ENCODE measurements around the gene MAP4. TPM values are rescaled to one million over a fixed set of nuclear protein-coding genes. Genes with fewer than 3 reads are reported as not detected.
"Not testable (repeated sequence)": the region's sequence is repeated elsewhere in the genome, so short reads cannot be mapped to it uniquely, and the experiment has no call there.

The MAP4 gene
- total RNA-seq, 4 donors from 2014 or later = 214 to 351 (median 231) TPM

DNA sequence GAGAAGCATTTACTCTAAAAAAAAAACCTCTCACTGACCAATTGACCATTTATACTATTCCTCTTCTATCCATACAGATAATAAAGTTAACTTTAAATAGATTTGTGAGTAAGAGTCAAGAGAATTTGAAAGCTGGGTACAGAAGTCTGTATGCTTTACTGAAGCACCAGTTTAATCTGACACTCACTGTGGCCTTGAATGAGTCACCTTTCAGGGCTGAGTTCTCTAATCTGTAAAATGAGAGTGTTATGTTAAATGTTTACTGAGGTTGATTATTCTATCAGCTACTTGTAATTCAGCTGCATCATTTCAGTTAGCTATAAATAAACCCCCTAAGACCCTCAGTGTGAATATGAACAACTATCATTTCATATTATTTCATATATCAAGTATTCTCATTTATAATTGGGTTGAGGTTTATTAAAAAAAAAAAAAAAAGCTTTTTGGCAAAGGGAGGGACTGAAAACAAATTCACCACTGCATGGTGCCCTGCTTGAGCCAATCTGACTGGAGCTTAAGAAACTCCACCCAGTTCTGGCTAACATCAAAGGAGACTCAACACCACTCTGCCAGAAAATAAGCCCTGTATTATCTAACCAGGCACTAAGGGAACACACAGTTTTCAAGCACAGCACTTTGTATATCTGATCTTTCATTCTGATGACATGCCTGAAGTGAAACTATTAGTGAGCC is 2.8 kb downstream of the MAP4 start:
- no peaks in the 10 kb centered on the region for H3K27me3 ChIP-seq
- no peak overlapping the region for H3K4me3 ChIP-seq
- H3K4me1 ChIP-seq = peaks cover 35 to 83% (median 38%) of the 10 kb centered on the region in 3 donors
- H3K27ac ChIP-seq = peak overlapping the region; percentile 69 to 91 (median 80)
- no peaks in the 10 kb centered on the region for H3K36me3 ChIP-seq
- peak; percentile 96 for ATAC-seq
- no peaks in the 10 kb centered on the region for H3K9me3 ChIP-seq
- TF ChIP-seq EP300 (IDR thresholded peaks at IDR 0.05) (no peak), POLR2AphosphoS5 (IDR thresholded peaks at IDR 0.05) (peak; percentile 95)
- TF ChIP-seq, protein P1, sequence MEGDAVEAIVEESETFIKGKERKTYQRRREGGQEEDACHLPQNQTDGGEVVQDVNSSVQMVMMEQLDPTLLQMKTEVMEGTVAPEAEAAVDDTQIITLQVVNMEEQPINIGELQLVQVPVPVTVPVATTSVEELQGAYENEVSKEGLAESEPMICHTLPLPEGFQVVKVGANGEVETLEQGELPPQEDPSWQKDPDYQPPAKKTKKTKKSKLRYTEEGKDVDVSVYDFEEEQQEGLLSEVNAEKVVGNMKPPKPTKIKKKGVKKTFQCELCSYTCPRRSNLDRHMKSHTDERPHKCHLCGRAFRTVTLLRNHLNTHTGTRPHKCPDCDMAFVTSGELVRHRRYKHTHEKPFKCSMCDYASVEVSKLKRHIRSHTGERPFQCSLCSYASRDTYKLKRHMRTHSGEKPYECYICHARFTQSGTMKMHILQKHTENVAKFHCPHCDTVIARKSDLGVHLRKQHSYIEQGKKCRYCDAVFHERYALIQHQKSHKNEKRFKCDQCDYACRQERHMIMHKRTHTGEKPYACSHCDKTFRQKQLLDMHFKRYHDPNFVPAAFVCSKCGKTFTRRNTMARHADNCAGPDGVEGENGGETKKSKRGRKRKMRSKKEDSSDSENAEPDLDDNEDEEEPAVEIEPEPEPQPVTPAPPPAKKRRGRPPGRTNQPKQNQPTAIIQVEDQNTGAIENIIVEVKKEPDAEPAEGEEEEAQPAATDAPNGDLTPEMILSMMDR (IDR thresholded peaks at IDR 0.05) = no peak

- Histone ChIP-seq H3K27ac (peak overlapping the region; percentile 69 to 91 (median 78)), H3K36me3 (no peaks in the 10 kb centered on the region), H3K4me1 (peaks cover 35 to 78% (median 38%) of the 10 kb centered on the region in 3 donors), H3K4me3 (no peak overlapping the region), H3K27me3 (no peaks in the 10 kb centered on the region), H3K9me3 (no peaks in the 10 kb centered on the region)
- TF ChIP-seq EP300 (IDR thresholded peaks at IDR 0.05) (no peak), POLR2A (IDR thresholded peaks at IDR 0.05) (no peak), POLR2AphosphoS5 (IDR thresholded peaks at IDR 0.05) (peak; percentile 25)
- TF ChIP-seq, protein P1 (IDR thresholded peaks at IDR 0.05) = no peak
- 49 to 59% methylated on average over 2 of the region's 2 CpGs for WGBS, 2 donors (ENCODE audit: low coverage in 1 of 2)
- ATAC-seq = no peak
Measured at GRCh38 chr3:48012659-48013058, 3.6 kb downstream of the MAP4 start.

GRCh38 chr3:48008066-48008465 is 8.2 kb downstream of the MAP4 start:
- not testable (repeated sequence) for H3K27me3 ChIP-seq, H3K27ac ChIP-seq, H3K9me3 ChIP-seq, H3K4me3 ChIP-seq, H3K36me3 ChIP-seq, ATAC-seq
- 85 to 100% methylated on average over 1 to 5 of the region's 6 CpGs for WGBS, 2 donors (ENCODE audit: low coverage in 1 of 2)
- peaks cover 5 to 44% (median 5%) of the 10 kb centered on the region in 3 donors for H3K4me1 ChIP-seq

GRCh38 chr3:48007361-48007760 is 8.9 kb downstream of the MAP4 start:
- not testable (repeated sequence) for H3K4me3 ChIP-seq, ATAC-seq, H3K27ac ChIP-seq, H3K36me3 ChIP-seq, H3K27me3 ChIP-seq, H3K9me3 ChIP-seq
- peaks cover under 1 to 37% (median under 1%) of the 10 kb centered on the region in 3 donors for H3K4me1 ChIP-seq
- 90 to 92% methylated on average over 6 of the region's 6 CpGs for WGBS, 2 donors (ENCODE audit: low coverage in 1 of 2)

DNA sequence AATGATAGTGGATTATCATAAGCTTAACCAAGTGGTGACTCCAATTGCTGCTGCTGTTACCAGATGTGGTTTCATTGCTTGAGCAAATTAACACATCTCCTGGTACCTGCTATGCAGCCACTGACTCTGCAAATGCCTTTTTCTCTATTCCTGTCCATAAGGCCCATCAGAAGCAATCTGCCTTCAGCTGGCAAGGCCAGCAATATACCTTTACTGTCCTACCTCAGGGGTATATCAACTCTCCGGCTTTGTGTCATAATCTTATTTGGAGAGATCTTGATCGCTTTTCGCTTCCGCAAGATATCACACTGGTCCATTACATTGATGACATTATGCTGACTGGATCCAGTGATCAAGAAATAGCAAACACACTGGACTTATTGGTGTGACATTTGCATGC is 9.4 kb downstream of the MAP4 start:
- peaks cover 0 to 32% (median 0%) of the 10 kb centered on the region in 3 donors for H3K4me1 ChIP-seq
- not testable (repeated sequence) for ATAC-seq

DNA sequence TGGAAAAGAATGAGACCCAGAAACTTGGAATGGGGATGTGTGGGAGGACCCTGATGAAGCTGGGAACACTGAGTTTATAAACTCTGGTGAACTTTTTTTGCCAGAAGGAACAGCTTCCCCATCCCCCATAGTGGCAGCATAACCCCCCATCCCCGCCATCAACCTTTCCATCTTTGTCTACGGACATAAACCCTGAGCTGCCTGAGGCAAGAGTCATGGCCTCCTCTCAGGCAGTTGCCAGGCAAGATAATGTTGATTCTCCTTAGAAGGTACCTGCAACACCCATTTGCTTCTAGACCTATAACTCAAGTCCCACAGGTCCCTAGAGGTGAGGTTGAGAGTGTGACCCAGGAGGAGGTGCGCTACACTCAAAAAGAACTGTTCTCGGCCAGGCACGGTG is 11.5 kb downstream of the MAP4 start:
- WGBS, 2 donors (ENCODE audit: low coverage in 1 of 2) = 67 to 100% methylated on average over 1 to 2 of the region's 5 CpGs
- H3K9me3 ChIP-seq = no peaks in the 10 kb centered on the region
- no peak overlapping the region for H3K4me3 ChIP-seq
- TF ChIP-seq POLR2AphosphoS5 (IDR thresholded peaks at IDR 0.05) (no peak), POLR2A (IDR thresholded peaks at IDR 0.05) (no peak), EP300 (IDR thresholded peaks at IDR 0.05) (no peak)
- TF ChIP-seq, protein P1 (IDR thresholded peaks at IDR 0.05) = no peak
- H3K36me3 ChIP-seq = no peaks in the 10 kb centered on the region
- ATAC-seq = no peak
- no peaks in the 10 kb centered on the region for H3K27me3 ChIP-seq
- peaks cover 0 to 33% (median 0%) of the 10 kb centered on the region in 3 donors for H3K4me1 ChIP-seq
- no peak overlapping the region for H3K27ac ChIP-seq

More for the DNA sequence above, 9.4 kb downstream of the MAP4 start:
- not testable (repeated sequence) for H3K9me3 ChIP-seq, H3K27ac ChIP-seq, H3K4me3 ChIP-seq, H3K36me3 ChIP-seq, H3K27me3 ChIP-seq
- 98 to 100% methylated on average over 4 of the region's 4 CpGs for WGBS, 2 donors (ENCODE audit: low coverage in 1 of 2)

Measured in gastroesophageal sphincter (tissue), 4 donors.